ENCODE measurements around the gene ACVRL1. TPM values are rescaled to one million over a fixed set of nuclear protein-coding genes. Genes with fewer than 3 reads are reported as not detected.

The ACVRL1 gene
- total and polyA plus RNA-seq, 9 of the 15 experiments (the other 6 are each of a cell fraction or from before 2014, with no cell fraction given) = 0.07 to 1.4 (median 0.30) TPM

GRCh38 chr12:51942056-51942455 is 34.8 kb downstream of the ACVRL1 start (continued):
- TF ChIP-seq PBX2 (CRISPR knock-in tag; IDR thresholded peaks at IDR 0.05; ENCODE audit: low read depth) = no peak
- no peak for TF ChIP-seq PBX2 (tag; conservative IDR thresholded peaks at IDR 0.05; ENCODE audit: low read depth)
- TF ChIP-seq SNRNP70 (optimal IDR thresholded peaks at IDR 0.05; ENCODE audit: low read depth, low read length) = no peak
- TF ChIP-seq, protein P1, sequence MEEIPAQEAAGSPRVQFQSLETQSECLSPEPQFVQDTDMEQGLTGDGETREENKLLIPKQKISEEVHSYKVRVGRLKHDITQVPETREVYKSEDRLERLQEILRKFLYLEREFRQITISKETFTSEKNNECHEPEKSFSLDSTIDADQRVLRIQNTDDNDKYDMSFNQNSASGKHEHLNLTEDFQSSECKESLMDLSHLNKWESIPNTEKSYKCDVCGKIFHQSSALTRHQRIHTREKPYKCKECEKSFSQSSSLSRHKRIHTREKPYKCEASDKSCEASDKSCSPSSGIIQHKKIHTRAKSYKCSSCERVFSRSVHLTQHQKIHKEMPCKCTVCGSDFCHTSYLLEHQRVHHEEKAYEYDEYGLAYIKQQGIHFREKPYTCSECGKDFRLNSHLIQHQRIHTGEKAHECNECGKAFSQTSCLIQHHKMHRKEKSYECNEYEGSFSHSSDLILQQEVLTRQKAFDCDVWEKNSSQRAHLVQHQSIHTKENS (CRISPR knock-in tag; IDR thresholded peaks at IDR 0.05) = no peak
- TF ChIP-seq, protein P2, sequence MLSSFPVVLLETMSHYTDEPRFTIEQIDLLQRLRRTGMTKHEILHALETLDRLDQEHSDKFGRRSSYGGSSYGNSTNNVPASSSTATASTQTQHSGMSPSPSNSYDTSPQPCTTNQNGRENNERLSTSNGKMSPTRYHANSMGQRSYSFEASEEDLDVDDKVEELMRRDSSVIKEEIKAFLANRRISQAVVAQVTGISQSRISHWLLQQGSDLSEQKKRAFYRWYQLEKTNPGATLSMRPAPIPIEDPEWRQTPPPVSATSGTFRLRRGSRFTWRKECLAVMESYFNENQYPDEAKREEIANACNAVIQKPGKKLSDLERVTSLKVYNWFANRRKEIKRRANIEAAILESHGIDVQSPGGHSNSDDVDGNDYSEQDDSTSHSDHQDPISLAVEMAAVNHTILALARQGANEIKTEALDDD (IDR thresholded peaks at IDR 0.05) = no peak
- no peak for TF ChIP-seq ZNF551 (CRISPR knock-in tag; IDR thresholded peaks at IDR 0.05)
- TF ChIP-seq, protein P3, sequence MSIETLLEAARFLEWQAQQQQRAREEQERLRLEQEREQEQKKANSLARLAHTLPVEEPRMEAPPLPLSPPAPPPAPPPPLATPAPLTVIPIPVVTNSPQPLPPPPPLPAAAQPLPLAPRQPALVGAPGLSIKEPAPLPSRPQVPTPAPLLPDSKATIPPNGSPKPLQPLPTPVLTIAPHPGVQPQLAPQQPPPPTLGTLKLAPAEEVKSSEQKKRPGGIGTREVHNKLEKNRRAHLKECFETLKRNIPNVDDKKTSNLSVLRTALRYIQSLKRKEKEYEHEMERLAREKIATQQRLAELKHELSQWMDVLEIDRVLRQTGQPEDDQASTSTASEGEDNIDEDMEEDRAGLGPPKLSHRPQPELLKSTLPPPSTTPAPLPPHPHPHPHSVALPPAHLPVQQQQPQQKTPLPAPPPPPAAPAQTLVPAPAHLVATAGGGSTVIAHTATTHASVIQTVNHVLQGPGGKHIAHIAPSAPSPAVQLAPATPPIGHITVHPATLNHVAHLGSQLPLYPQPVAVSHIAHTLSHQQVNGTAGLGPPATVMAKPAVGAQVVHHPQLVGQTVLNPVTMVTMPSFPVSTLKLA (conservative IDR thresholded peaks at IDR 0.05) = no peak
- no peak for TF ChIP-seq KDM5B (IDR thresholded peaks at IDR 0.05; ENCODE audit: insufficient replicate concordance, low read depth, low read length)
- no peak for TF ChIP-seq ZBTB26 (CRISPR knock-in tag; IDR thresholded peaks at IDR 0.05)
- TF ChIP-seq TAF1 (IDR thresholded peaks at IDR 0.05; ENCODE audit: control insufficient read depth, extremely low read depth, insufficient read depth, low read length, severe bottlenecking) = no peak
- no peak for TF ChIP-seq ZNF121 (CRISPR knock-in tag; conservative IDR thresholded peaks at IDR 0.05)
